Fibroblast of lung (primary cell): ENCODE results near the gene SH3GL2.

Experiments
- EZH2 ChIP-seq: IDR thresholded peaks from 2 replicates; pipeline ENCODE4 v1.5.1; 2012; ENCODE audit warnings: low read length, control low read depth, mild to moderate bottlenecking; ENCODE audit errors: missing control alignments
- TF ChIP-seq, protein P1 (sequence below), 2 donors: IDR thresholded peaks in 1 of 2; conservative IDR thresholded peaks in 1 of 2; 1 replicate in 1 of 2; 2 replicates in 1 of 2; pipeline ENCODE4 v1.5.1; 2011 to 2012; ENCODE audit warnings: low read length in 2 of 2, control low read depth in 1 of 2, inconsistent platforms in 1 of 2, low read depth in 1 of 2, mild to moderate bottlenecking in 1 of 2

DNA sequence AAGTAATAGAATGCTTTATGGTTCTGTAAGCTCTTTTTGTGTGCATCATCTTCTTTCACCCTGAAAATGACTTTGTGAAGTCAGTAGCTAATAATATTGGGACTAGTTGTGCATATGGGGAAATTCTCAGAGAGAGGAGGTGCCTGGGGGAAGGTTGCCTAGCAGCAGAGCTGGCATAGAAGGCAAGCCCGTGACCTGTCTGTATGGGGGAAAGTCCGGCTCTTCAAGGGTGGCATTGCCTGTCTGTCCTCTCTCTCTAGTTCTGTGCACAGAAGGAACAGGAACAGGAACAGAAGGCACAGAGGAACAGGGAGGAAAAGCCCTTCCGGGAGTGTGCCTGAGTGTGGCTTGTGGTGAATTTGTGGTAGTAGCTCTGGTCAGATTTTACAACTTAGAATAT, 33.1 kb downstream of the SH3GL2 start:
- TF ChIP-seq, protein P1, sequence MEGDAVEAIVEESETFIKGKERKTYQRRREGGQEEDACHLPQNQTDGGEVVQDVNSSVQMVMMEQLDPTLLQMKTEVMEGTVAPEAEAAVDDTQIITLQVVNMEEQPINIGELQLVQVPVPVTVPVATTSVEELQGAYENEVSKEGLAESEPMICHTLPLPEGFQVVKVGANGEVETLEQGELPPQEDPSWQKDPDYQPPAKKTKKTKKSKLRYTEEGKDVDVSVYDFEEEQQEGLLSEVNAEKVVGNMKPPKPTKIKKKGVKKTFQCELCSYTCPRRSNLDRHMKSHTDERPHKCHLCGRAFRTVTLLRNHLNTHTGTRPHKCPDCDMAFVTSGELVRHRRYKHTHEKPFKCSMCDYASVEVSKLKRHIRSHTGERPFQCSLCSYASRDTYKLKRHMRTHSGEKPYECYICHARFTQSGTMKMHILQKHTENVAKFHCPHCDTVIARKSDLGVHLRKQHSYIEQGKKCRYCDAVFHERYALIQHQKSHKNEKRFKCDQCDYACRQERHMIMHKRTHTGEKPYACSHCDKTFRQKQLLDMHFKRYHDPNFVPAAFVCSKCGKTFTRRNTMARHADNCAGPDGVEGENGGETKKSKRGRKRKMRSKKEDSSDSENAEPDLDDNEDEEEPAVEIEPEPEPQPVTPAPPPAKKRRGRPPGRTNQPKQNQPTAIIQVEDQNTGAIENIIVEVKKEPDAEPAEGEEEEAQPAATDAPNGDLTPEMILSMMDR (conservative IDR thresholded peaks at IDR 0.05 in 1 of 2, IDR thresholded peaks at IDR 0.05 in 1 of 2; ENCODE audit: low read depth in 1 of 2, low read length in 2 of 2), result no peak
- no peak for TF ChIP-seq EZH2
